Activated CD8-positive, alpha-beta memory T cell treated with anti-CD3 and anti-CD28 coated beads, Interleukin-2, amount 10 ng/mL, durations not matched to agents 7 days and 5 days (primary cell): ENCODE data around the gene CACNA2D1. TPM values are rescaled to one million over a fixed set of nuclear protein-coding genes. Genes with fewer than 3 reads are reported as not detected.

Experiments
- ATAC-seq: fragments of 150-1000 bp; cut with Tn5 transposase; one replicate; pipeline ENCODE4 v1.10.0; 2021; ENCODE audit warnings: moderate library complexity
- CTCF ChIA-PET: fragments of 350-600 bp; sonication (Branson Sonifier 250); formaldehyde crosslinking; loops from one replicate; lab custom pipeline; 2021; ENCODE audit warnings: antibody characterized with exemption; lab: Charles Lee
- DNase-seq: peaks from one replicate; pipeline ENCODE4 v3.0.0-alpha.2; 2020
- H3K27ac Mint-ChIP-seq: one replicate; pipeline ENCODE4 v1.8.0; 2021; ENCODE audit warnings: mild to moderate bottlenecking, mixed read lengths
- H3K27me3 Mint-ChIP-seq: one replicate; pipeline ENCODE4 v1.8.0; 2021; ENCODE audit warnings: mixed read lengths
- H3K36me3 Mint-ChIP-seq: one replicate; pipeline ENCODE4 v1.8.0; 2021; ENCODE audit warnings: mild to moderate bottlenecking, mixed read lengths
- H3K4me1 Mint-ChIP-seq: one replicate; pipeline ENCODE4 v1.8.0; 2021; ENCODE audit warnings: mixed read lengths
- H3K4me3 Mint-ChIP-seq: one replicate; pipeline ENCODE4 v1.8.0; 2021; ENCODE audit warnings: mild to moderate bottlenecking, moderate library complexity, mixed read lengths
- H3K9me3 Mint-ChIP-seq: one replicate; pipeline ENCODE4 v1.8.0; 2022; ENCODE audit warnings: low read depth, mixed read lengths
- total RNA-seq, 2 experiments: library from RNA; stranded (reverse); gene quantifications; one replicate each; pipeline ENCODE4 v1.2.3, GENCODE V29; 2021

CACNA2D1 gene
- total RNA-seq, 2 experiments from 2014 or later = 0.28 TPM; not detected in 1

DNA sequence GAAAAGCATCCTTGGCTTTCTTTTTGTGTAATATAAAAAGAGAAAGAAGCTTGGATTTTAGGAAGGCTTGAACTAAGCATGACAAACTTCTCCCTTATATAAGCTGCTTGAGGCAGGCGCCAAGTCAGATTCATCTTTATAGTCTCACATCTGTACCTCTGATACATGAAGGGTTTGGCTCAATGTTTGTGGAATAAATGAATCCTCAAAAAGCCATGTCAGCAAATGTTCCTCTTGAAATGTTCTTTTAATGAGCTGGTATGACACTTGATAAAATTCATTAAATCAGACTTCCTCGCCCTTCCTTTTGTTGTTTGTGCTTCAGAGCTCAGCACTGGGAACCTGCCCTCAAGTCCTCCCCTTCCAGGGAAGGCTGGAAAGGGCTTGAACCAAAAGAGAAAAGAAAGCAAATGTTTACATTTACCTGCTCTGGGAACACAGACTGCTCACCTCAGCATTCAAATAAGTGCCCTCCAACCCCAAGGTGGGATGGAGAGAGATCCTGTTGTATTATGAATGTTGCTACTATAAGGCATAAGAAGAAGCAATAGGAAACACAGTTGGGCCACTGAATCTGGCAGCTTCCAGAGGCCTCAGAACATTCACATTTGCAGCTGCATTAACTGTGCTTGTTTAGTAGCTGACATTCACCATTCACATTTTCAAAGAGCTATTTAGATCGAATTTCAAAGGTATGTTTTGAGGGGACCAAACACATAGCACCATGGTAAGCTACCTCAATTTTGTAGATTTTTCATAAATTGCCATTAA is 212.6 kb downstream of the CACNA2D1 start:
- no peaks in the 10 kb centered on the region for H3K4me1 Mint-ChIP-seq
- no peaks in the 10 kb centered on the region for H3K9me3 Mint-ChIP-seq
- H3K36me3 Mint-ChIP-seq = no peaks in the 10 kb centered on the region
- CTCF ChIA-PET = interaction anchor here (0.6 kb wide), 1 partner anchor 258 kb away, joined by 6 read pairs; no protein-coding TSS in a partner anchor
- ATAC-seq = no peak
- no peak overlapping the region for H3K4me3 Mint-ChIP-seq
- no peak for DNase-seq
- H3K27me3 Mint-ChIP-seq = no peaks in the 10 kb centered on the region
- no peak overlapping the region for H3K27ac Mint-ChIP-seq

DNA sequence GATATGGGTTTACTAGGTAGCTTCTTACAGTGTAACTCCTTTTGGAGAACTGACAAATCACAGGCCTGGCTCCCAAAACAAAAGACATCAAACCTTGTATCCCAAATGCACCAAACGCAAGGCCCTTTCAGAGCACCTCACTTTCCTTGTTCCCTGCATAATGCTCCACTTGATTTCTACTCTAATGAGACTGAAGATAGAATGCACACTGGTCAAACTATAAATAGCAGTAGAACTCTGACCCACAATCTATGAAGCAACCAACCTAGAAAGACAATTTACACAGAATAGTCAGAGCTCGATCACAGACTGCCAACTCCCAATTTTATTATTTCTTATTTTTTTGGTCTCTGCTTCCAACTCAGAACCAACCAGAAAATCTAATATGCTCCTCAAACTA is 214.4 kb downstream of the CACNA2D1 start:
- no peaks in the 10 kb centered on the region for H3K4me1 Mint-ChIP-seq
- H3K27me3 Mint-ChIP-seq = no peaks in the 10 kb centered on the region
- no peaks in the 10 kb centered on the region for H3K9me3 Mint-ChIP-seq
- CTCF ChIA-PET = no interaction called here
- no peak overlapping the region for H3K27ac Mint-ChIP-seq
- H3K36me3 Mint-ChIP-seq = no peaks in the 10 kb centered on the region
- no peak overlapping the region for H3K4me3 Mint-ChIP-seq
- DNase-seq (no peak), ATAC-seq (no peak)

DNA sequence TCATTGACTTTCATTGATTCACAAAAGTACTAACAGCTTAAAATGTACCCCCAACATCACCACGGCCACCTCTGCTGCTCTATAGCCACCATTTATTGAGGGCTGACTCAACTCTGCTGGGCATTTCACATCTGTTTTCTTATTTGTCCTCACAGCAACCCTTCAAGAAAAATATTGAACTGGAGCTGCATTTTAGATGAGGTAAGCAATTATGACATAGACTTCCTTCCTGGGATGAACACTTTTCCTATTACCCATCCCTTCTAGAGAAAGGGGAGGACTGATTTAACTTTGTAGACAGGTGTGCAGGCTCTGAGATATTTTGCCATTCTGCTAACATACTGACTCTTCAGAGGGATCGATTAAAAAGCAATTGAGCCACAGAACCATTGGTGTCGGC is 217.4 kb downstream of the CACNA2D1 start:
- Mint-ChIP-seq H3K4me3 (no peak overlapping the region), H3K36me3 (no peaks in the 10 kb centered on the region), H3K27me3 (no peaks in the 10 kb centered on the region), H3K27ac (no peak overlapping the region), H3K4me1 (no peaks in the 10 kb centered on the region), H3K9me3 (peaks cover 3% of the 10 kb centered on the region)
- DNase-seq (no peak), ATAC-seq (no peak)
- CTCF ChIA-PET = no interaction called here

DNA sequence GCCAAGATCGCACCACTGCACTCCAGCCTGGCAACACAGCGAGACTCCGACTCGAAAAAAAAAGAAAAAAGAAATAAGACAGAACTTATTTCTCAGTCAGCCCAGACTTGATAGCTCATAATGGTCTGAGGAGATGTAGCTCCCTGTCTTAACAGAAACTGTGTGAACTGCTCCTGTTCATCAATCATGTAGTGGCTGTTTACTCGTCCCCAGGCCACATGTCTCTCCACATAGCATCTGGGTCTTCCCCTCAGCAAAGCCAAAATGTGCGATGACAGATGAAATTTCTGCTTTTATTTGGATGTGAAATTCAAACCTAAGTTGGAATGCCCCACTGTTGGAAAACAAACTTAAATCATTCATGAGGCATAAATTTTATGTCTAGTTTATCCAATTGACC is 219.0 kb downstream of the CACNA2D1 start:
- ATAC-seq = no peak
- CTCF ChIA-PET = no interaction called here
- no peaks in the 10 kb centered on the region for H3K27me3 Mint-ChIP-seq
- H3K4me3 Mint-ChIP-seq = no peak overlapping the region
- no peaks in the 10 kb centered on the region for H3K4me1 Mint-ChIP-seq
- H3K36me3 Mint-ChIP-seq = no peaks in the 10 kb centered on the region
- DNase-seq = no peak
- no peak overlapping the region for H3K27ac Mint-ChIP-seq
- peaks cover 3% of the 10 kb centered on the region for H3K9me3 Mint-ChIP-seq

DNA sequence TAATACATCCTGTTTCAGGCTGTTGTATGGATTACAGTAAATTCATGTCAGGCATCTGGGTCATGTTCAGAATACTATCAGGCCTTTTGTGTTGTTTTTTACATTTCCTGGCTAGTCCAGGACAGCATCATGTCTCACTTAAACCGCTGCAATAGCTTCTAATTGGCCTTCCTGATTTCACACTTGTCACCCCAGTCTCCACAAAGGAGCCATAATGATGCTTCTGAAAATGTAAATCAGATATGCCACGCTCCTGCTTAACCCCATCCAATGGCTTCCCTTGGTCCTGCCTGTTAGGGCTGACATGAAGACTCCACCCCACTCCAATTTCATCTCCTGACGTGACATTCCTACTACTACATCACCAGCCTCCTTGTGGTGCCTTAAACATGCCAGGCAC is 220.0 kb downstream of the CACNA2D1 start:
- no peak overlapping the region for H3K27ac Mint-ChIP-seq
- H3K4me1 Mint-ChIP-seq = no peaks in the 10 kb centered on the region
- CTCF ChIA-PET = no interaction called here
- DNase-seq (no peak), ATAC-seq (no peak)
- no peak overlapping the region for H3K4me3 Mint-ChIP-seq
- no peaks in the 10 kb centered on the region for H3K36me3 Mint-ChIP-seq
- peaks cover 3% of the 10 kb centered on the region for H3K9me3 Mint-ChIP-seq
- no peaks in the 10 kb centered on the region for H3K27me3 Mint-ChIP-seq

DNA sequence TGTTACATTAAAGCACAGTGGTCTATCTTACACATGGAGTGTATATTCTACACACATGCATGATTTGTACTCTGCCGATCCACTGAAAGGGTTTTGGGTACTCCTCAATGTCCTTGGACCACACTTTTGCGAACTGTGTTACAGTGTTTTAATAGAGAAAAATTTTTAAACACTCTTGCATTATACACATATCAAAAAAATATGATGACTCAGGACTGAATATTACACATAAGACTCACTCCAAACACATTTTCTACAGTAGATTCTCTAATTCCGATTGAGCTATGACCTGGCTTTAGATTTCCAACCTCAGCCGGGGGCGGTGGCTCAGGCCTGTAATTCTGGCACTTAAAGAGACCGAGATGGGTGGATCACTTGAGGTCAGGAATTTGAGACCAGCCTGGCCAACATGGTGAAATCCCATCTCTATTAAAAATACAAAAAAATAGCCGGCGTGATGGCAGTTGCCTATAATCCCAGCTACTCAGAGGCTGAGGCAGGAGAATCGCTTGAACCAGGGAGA is 222.4 kb downstream of the CACNA2D1 start:
- no peaks in the 10 kb centered on the region for H3K27me3 Mint-ChIP-seq
- peaks cover 3% of the 10 kb centered on the region for H3K9me3 Mint-ChIP-seq
- DNase-seq (no peak), ATAC-seq (no peak)
- no peaks in the 10 kb centered on the region for H3K4me1 Mint-ChIP-seq
- CTCF ChIA-PET = no interaction called here
- no peak overlapping the region for H3K27ac Mint-ChIP-seq
- no peaks in the 10 kb centered on the region for H3K36me3 Mint-ChIP-seq
- no peak overlapping the region for H3K4me3 Mint-ChIP-seq

DNA sequence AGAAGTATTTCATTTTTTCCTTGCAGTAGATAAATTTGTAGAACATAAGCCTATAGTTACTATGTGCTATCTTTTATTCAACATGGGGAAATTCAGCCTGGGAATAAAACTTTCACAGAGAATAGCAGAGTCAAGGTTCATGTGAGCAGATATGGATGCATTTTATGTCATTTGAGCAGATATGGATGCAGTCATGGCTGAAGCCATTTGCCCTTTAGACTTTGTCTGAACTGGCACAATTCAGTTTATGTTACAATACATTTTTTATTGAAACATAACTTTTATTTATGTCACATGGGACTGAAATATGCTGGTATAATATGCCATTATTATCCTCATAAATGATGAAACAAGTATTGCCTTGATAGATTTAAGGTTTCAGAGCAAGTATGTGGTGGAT is 231.1 kb downstream of the CACNA2D1 start:
- no peak overlapping the region for H3K27ac Mint-ChIP-seq
- no peaks in the 10 kb centered on the region for H3K4me1 Mint-ChIP-seq
- CTCF ChIA-PET = no interaction called here
- ATAC-seq (no peak), DNase-seq (no peak)
- no peaks in the 10 kb centered on the region for H3K36me3 Mint-ChIP-seq
- no peak overlapping the region for H3K4me3 Mint-ChIP-seq
- H3K9me3 Mint-ChIP-seq = no peaks in the 10 kb centered on the region
- H3K27me3 Mint-ChIP-seq = no peaks in the 10 kb centered on the region

DNA sequence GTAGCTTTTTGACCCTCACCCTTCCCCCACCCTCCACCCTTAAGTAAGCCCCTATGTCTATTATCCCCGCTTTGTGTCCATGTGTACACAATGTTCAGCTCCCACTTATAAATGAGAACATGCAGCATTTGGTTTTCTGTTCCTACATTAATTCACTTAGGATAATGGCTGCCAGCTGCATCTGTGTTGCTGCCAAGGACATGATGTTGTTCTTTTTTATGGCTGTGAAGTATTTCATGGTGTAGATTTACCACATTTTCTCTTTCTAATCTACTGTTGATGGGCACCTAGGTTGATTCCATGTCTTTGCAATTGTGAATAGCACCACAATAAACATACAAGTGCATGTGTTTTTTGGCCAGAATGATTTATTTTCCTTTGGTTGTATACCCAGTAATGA is 232.2 kb downstream of the CACNA2D1 start:
- Mint-ChIP-seq H3K36me3 (no peaks in the 10 kb centered on the region), H3K4me3 (no peak overlapping the region), H3K9me3 (no peaks in the 10 kb centered on the region), H3K27ac (no peak overlapping the region), H3K27me3 (no peaks in the 10 kb centered on the region), H3K4me1 (no peaks in the 10 kb centered on the region)
- no peak for DNase-seq
- CTCF ChIA-PET = no interaction called here
- no peak for ATAC-seq

DNA sequence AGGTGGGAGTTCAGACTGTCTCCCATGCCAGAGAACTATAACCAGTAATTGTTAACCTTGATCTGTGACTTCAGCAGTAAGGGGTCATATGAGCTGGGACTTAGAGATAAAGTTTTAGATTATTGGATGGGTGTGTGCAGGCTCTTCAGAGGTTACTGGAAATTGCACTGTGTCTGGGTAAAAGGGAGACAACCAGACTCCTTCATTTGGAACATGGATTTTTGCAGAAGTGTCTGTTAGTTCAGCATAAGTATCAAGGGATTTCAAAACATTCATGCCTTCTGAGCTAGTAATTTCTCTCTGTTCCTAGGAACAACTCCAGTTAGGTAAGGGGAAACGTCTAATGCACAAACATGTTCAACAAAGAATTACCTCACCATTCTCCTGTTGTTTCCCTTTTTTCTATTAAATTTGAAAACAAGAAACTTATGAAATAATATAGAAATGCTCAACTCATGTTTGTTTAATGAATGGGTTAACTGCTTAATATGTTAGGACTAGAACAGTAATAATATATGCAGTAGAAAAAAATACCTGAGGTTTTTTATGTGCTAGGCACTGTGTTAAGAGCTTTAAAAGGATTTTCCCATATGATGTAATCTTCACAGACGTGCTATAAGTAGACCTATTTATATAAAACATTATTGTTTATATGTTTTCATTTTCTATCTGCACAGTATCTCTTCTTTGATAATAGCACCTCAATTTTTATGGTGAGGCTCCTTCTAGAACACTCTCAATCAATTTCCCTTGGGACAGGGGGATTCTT is 233.0 kb downstream of the CACNA2D1 start:
- no peak overlapping the region for H3K4me3 Mint-ChIP-seq
- no peak for ATAC-seq
- CTCF ChIA-PET = no interaction called here
- H3K36me3 Mint-ChIP-seq = no peaks in the 10 kb centered on the region
- no peaks in the 10 kb centered on the region for H3K4me1 Mint-ChIP-seq
- no peaks in the 10 kb centered on the region for H3K9me3 Mint-ChIP-seq
- no peak for DNase-seq
- no peaks in the 10 kb centered on the region for H3K27me3 Mint-ChIP-seq
- H3K27ac Mint-ChIP-seq = no peak overlapping the region

DNA sequence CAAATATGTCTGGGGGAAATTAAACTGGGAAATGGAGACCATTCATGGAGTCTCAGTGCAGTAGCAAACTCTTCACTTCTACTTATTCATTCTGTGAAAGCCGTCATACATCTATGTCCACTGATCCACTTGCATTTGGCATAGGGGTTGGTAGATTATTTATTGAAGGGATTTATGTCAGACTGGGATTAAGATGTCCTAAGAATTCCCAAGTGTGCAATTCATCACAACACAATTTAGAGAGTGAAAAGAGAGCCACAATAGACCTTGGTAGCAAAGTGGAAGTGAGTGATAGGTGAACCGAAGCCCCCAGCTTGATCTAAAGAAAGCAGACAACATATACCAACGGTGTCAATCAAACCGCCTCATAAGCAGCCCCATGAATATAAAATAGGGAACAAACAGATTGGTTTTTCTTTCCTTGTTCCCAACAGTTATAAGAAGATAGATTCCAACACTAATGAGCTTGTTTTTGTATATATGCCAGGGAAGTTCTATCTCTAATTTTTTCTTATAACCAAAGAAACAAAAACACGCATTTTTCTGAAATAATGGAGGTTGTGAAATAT is 234.3 kb downstream of the CACNA2D1 start:
- Mint-ChIP-seq H3K36me3 (no peaks in the 10 kb centered on the region), H3K4me1 (no peaks in the 10 kb centered on the region), H3K27me3 (no peaks in the 10 kb centered on the region), H3K9me3 (no peaks in the 10 kb centered on the region), H3K4me3 (no peak overlapping the region), H3K27ac (no peak overlapping the region)
- CTCF ChIA-PET = no interaction called here
- DNase-seq = no peak
- no peak for ATAC-seq

DNA sequence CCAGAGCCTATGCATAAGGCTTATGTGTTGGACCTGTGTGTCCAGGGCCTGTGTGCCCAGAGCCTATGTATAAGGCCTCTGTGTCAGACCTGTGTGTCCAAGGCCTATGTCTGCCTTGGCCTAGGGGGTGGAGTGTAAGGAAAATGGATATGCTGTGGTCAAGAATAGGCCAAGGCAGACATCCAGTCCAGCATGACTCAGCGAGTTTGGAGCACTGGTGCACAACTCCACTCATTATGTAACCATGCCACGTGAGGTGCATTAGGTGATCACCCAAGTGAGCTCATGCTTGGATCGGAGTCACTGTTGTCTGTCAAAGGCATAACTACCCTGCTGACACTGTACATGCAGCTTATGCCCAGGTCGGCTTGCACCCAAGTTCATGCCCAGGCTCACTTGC is 238.9 kb downstream of the CACNA2D1 start:
- ATAC-seq (no peak), DNase-seq (no peak)
- Mint-ChIP-seq H3K4me3 (no peak overlapping the region), H3K27me3 (no peaks in the 10 kb centered on the region), H3K36me3 (no peaks in the 10 kb centered on the region), H3K27ac (no peak overlapping the region), H3K9me3 (no peaks in the 10 kb centered on the region), H3K4me1 (no peaks in the 10 kb centered on the region)
- CTCF ChIA-PET = no interaction called here

DNA sequence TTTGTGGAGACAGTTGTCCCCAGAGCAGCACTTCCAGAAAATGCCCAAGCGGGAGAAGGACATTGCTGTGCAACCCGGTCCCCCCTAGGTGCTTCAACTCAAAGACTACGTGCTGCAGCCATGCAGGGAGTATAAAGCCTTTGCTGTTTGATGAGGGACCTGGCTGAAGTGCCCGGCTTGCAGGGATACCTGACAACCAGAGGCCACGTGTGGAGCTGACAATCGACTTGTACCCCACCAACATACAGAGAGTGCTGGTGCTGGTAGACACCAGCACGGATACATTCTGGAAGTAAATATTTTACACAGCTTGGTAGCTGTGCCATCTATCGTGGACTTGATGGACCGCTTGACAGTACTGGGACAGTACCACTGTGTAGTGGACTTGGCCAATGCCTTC is 240.6 kb downstream of the CACNA2D1 start:
- Mint-ChIP-seq H3K9me3 (no peaks in the 10 kb centered on the region), H3K4me1 (no peaks in the 10 kb centered on the region), H3K27me3 (no peaks in the 10 kb centered on the region), H3K27ac (no peak overlapping the region), H3K36me3 (no peaks in the 10 kb centered on the region), H3K4me3 (no peak overlapping the region)
- ATAC-seq (no peak), DNase-seq (no peak)
- CTCF ChIA-PET = no interaction called here

DNA sequence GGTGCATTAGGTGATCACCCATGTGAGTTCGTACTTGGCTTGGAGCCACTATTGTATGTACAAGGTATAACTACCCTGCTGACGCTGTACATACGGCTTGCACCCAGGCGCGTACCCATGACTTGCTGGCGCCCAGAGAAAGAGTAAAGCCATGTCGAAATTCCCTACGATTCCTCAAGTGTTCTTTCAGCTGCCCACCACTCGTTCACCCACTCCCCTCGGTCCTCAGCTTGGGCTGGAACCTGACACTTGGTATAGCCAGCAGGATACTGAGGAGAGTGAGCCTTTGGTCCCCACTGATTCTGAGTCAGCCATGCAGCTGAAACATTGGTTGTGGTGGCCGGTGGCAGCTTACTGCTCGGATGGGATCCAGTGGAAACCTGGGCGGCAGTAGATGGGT is 241.5 kb downstream of the CACNA2D1 start:
- H3K27ac Mint-ChIP-seq = no peak overlapping the region
- no peaks in the 10 kb centered on the region for H3K9me3 Mint-ChIP-seq
- CTCF ChIA-PET = no interaction called here
- DNase-seq = no peak
- ATAC-seq = no peak
- no peaks in the 10 kb centered on the region for H3K27me3 Mint-ChIP-seq
- H3K4me3 Mint-ChIP-seq = no peak overlapping the region
- H3K36me3 Mint-ChIP-seq = no peaks in the 10 kb centered on the region
- no peaks in the 10 kb centered on the region for H3K4me1 Mint-ChIP-seq

DNA sequence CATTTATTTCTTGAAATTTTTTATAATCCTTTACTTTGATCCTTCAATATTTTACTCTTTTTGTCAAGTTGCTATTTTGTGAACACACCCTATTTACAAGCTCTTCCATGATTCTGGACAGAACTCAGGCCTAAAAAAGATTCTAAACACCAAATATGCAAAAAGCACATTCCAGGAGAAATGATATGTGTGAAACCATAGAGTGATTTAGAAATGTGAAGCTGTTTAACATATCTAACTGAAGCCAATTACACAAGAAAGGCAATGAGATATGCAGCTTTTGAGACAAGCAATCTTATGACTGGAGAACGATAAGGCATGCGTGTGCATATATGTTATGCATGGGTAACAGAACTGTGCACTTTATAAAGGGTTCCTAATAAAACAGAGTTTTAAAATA is 243.0 kb downstream of the CACNA2D1 start:
- ATAC-seq (no peak), DNase-seq (no peak)
- H3K9me3 Mint-ChIP-seq = no peaks in the 10 kb centered on the region
- H3K27ac Mint-ChIP-seq = no peak overlapping the region
- H3K4me3 Mint-ChIP-seq = no peak overlapping the region
- no peaks in the 10 kb centered on the region for H3K36me3 Mint-ChIP-seq
- CTCF ChIA-PET = no interaction called here
- H3K27me3 Mint-ChIP-seq = no peaks in the 10 kb centered on the region
- H3K4me1 Mint-ChIP-seq = no peaks in the 10 kb centered on the region
